Daoy (cell line): Measurements from ENCODE around the gene IQGAP1. TPM values are rescaled to one million over a fixed set of nuclear protein-coding genes. Genes with fewer than 3 reads are reported as not detected.
"Not testable (repeated sequence)": the region's sequence is repeated elsewhere in the genome, so short reads cannot be mapped to it uniquely, and the experiment has no call there.

Source experiments
- DNase-seq: peaks from one replicate; pipeline ENCODE4 v3.0.0-alpha.2; 2015; ENCODE audit warnings: low read depth
- total RNA-seq: library from RNA; depleted of rRNA; stranded (reverse); fragments of >200 nt; shearing (Covaris generic); gene quantifications from 2 replicates; pipeline ENCODE4 v1.2.3, GENCODE V29; 2014

Gene IQGAP1
- total RNA-seq, 1 experiment from 2014 or later, result 143 TPM

DNA sequence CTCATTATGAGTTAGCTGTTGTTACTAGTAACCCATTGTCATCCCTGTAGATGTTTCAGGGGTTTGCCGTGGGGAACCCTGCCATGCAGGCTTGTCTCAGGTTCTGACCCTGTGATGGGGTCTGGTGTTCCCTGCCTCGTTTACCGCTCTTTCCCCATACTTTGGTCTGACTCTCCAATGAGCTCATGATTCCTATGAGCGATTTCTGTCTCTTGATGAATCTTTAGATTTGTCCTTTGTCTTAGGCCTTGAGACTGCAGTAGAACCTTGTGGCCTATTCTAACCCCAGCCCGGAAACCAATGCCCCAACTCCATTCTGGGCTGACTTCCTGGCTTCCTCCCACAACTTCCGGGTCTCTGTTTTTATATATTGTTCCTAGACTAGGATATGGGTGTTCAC, 11.3 kb upstream of the IQGAP1 start:
- no peak for DNase-seq

DNA sequence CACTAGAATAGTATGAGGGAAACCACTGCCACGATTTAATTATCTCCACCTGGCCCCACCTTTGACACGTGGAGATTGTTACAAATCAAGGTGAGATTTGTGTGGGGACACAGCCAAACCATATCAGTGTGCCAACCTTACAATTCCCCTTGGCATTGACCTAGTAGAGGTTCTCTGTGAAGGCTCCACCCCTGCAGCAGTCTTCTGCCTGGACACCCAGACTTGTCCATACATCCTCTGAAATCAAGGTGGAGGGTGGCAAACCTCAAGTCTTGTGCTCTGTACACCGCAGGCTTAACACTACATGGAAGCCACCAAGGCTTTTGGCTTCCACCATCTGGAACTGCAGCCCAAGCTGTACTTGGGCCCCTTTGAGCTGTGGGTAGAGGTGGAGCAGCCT, 8.8 kb upstream of the IQGAP1 start:
- DNase-seq, result no peak

DNA sequence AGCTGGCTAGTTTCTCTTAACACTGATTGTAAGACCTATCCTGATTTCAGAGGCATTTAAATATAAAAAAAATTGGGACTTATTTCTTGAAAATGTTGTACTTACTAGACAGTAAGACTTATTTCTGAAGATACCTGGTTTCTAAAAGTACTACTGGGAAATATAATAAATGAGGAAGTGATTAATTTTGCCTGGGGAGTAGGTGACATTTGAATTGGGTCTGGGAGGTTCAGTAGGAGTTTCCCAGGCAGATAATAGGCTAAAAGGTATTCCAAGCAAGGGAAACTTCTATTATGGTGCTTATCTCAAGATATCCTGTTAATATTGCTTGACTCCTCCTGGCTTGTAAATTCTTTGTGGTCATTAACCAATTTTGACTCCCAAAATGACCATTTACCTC, 6.5 kb upstream of the IQGAP1 start:
- no peak for DNase-seq

DNA sequence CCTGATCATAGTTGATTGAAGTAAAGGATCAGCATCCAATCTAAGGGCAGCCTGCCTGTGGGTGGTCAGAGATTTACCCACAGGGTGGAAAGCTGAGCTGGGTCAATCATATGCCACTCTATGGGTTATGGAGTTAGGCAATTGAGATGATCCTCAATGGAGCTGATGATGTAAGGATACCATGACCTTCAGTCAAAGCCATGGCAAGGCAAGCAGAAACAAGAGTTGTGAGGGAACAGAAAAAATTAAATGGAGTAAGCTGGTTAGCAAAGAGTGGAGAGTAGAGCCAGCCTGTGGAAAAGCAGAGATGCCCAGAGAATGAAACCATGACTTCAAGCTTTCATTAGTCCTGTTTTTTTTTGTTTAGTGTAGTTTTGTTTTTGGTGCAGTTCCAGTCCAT, 5.7 kb upstream of the IQGAP1 start:
- DNase-seq, result no peak

DNA sequence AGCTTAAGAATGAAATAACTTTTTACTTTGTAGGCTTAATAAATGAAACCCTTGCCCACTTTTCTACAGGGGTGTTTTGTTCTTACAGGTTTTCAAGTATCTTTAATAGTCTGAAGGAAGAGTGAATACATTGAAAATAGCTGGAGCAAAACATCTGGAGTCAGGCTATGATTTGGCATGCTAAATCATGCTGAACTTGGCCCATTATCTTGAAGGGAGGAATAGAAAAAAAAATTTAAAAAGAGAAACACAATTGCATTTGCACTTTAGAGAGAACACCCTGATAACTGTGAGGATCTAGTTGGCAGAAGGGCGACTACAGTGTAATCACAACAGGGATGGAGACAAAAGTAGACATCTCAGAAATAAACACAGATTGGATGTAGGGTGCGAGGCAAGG, 1.8 kb upstream of the IQGAP1 start:
- no peak for DNase-seq

DNA sequence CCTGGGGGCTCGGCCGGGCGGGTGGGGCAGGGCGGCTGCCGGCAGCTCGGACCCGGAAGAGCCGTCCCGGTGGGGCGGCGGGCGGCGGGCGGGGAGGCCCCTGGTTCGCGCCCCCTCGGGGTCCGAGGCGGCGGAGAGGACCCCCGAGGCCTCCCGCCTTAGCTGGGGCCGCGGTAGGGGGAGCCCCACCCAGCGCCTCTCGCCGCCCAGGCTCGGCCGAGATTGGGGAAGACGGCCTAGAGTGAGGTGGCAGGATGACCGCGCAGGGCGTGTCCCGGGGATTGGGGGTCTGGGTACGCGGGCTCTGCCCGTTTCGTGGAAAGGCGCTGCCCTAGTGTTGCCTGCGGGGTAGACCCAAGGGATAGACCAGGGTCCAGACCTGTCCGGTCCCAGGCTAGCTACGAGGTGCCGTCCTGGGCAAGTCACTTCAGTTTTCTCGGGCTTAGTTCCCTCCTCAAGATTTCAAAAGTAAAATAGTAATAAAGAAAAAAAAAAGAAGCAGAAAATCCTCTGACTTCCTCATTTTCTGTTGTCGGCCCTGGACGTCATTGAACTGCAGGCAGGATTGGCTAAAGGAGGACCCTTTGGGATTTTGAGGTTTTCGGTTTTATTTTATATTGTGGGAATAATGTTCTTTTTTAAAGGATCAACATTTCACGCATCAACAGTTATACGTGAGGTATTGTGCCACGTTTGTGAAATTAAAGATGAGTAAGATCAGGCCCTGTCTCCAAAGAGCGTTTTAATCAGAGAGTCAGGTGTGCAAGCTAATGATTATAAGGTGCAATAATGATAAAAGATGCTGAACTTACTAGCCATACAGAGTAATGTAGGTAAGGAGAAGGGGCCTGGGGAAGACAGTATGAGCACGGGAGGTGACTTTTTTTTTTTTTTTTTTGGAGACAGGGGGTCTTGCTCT, 679 bp downstream of the IQGAP1 start:
- DNase-seq, result peak; percentile 74

DNA sequence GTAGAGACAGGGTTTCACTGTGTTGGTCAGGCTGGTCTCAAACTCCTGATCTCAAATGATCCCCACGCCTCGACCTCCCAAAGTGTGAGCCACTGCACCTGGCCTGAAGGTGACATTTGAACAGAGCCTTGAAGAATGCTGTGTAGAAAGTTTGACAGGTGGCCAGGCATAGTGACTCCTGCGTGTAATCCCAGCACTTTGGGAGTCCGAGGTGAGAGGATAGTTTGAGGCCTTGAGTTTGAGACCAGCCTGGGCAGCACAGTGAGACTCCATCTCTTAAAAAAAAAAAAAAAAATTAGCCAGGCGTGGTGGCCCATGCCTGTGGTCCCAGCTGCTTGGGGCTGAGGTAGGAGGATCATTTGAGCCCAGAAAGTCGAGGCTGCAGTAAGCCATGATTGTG, 1.5 kb downstream of the IQGAP1 start:
- DNase-seq, result no peak

DNA sequence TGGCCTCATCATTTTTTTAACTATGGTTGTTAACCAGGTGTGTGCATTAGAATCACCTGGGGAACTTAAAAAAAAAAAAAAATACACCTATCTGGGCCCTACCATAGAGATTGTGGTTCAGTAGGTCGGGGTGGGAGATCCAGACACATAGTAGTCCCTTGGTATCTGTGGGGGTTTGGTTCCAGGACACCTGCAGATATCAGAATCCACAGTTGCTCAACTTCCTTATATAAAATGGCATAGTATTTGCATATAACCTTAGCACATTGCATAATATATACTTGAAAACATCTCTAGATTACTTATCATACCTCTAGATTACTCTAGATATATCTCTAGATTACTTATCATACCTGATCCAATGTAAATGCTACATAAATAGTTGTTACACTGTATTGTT, 5.0 kb downstream of the IQGAP1 start:
- no peak for DNase-seq

DNA sequence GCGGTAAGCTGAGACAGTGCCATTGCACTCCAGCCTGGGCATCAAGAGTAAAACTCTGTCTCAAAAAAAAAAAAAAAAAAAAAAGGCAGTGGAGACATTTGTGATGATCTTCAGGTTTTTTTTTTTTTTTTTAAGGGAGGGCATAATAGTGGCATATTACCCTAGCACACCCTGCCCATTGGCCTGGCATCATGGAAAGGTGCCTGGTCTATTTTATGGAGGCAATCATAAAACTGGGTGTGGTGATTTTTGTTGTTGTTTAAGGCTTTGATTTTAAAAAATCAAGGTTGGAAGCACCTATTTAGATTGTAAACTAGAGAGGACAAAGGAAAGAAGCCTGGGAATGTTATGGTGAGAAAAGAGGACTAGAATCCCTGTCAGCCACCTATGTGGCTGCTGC, 6.0 kb downstream of the IQGAP1 start:
- no peak for DNase-seq

DNA sequence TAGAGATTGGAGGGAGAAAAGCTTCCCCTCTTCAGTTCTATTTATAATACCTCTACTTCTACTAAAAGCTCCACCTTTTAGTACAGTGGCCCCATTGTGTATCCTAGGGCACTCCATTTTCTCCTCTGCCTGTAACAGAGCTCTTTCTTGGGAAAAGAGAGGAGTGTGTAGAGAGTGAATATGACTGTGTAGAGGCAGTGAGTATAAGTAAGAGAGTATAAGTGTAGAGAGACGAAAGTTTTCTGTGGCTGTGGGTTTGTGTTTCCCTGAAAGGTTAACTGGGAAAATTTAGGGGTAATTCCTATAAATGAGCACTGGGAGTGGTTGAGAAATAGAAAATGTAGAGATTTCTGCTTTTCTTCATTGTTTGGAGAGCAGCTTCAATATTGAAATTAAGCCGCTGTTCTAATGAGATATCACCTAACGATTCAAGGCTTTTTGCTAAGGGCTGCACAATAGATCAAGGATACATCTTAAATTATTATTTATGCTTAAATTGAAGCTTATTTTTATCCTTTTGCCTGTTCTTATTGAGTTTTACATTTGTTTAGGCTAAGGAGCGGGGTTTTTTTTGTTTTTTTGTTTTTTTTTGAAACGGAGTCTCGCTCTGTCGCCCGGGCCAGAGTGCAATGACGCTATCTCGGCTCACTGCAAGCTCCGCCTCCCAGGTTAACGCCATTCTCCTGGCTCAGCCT, 6.9 kb downstream of the IQGAP1 start:
- DNase-seq, result no peak

DNA sequence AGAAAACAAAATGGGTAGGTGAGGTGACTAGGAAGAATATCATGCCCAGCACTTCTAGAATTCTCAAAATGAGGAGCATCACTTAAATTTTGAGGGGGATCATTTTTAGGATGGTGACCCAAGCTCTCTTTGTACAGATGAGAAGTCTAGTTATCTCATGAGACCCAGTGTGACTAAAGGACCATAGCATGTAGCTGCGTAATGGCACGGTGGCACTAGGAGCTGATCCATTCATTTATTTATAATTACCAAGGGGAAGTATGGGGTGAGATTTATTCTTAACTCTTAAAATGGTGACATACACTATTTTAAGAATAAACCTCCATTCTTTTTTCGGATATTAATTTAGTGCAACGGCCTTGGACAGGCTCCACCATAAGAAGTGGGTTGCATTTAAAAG, 8.3 kb downstream of the IQGAP1 start:
- no peak for DNase-seq

DNA sequence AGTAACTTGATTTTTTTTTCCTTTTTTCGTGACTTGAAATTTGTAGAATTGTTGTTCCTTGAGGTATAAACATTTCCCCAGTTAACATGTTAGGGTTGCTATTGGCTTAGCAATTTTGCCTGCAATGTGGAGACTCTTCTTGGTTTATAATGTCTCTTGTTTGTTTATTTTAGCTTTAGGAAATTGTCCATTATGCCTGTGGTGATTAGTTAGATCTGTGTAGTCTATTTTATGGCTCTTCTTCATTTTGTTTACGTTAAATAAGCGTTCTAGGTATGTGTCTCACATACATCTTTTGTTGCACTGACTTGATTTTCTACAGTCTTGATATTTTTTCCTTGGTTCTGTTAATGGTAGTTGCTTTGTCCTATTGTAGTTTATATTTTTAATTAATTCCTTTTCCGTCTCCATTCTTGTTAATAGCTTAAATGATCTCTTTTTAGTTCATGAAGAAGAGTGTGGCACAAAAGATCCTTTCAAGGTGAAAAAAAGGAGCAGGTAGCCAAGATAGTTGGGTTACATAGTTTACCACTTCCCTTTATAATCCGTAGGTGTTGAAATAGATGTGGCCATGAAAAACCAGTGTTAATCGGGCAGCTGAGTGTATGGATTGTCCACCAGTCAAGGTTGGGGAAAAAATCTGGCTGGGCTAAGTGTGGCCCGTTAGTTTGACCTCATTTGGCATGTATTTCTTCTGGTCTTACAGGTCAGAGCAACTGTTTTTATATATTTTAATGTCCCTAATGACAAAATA, 12.1 kb downstream of the IQGAP1 start:
- DNase-seq, result peak; percentile 24

DNA sequence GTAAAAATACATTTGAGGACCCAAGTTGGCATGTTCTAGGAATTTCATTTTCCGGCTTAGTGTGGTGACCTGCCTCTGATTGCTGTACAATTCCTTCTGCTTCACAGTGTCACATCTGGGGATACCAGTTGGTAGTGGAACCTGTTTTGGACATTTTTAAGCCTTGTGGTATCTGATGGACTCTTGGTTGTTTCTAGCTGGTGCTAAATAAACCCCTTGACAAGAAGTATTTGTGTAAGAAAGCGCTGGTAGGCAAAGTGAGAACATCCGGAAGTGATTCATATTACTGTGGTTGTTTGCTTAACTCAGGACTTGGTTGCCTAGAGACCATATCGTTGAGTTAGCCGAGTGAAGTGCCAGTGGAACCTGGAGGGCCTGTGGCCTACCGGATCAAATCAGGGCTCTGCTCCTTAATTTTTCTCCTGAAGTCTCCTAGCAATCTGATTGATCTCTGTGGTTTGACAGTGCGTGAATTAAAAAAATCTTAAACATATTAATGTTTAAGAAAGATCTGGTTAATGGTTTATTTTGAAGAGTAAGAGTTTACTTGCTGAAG, 12.8 kb downstream of the IQGAP1 start:
- DNase-seq, result peak; percentile 91

DNA sequence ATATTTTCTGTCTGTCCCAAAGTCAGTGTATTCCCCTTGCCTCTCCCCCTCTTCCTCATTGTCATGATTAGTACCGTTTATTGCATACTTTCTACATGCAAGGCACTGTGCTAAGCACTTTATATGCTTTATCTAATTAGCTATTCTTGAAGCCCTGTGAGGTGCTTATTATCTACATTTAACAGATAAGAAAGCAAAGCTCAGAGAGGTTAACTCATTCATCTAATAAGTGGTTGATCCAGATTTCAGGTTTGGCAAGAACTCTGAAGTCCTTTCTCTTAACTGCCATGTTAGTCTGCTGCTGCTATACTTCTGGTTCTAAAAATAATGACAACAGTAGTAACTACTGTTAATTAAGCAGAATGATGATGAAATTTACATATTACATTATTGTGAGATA, 13.5 kb downstream of the IQGAP1 start:
- no peak for DNase-seq

DNA sequence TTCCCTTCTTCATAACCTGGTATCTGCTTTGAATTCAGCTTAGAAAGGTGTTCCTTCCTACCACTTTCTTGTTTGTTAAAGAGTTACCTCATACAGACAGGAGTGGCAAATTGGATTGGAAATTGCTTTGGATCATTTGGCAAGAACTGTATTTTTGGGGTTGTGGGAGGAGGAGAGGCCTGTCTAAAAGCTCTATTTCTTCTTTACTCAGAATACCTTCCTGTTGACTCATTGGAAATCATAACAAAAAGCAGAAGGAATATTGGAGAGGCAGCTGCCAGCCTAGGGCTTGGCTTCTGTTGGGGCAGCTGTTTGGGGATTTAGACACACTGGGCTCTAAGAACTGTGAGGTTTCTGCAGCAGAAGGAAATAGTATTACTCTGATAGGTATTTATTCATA, 14.2 kb downstream of the IQGAP1 start:
- peak; percentile 84 for DNase-seq

DNA sequence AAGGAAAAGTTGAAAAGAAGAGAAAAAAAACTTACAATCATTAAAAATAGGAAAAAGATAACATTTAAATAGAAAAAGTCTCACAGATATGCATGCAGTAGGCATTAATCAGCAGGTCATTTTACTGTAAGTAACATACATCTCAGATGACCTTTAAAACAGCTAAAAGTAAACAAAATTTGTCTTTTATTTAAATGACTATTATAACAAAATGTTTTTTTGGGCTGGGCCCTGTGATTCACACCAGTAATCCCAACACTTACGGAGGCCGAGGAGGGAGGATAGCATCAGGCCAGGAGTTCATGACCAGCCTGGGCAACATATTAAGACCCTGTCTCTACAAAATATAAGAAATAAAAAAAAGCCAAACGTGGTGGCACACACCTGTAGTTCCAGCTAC, 14.7 kb downstream of the IQGAP1 start:
- DNase-seq, result no peak

DNA sequence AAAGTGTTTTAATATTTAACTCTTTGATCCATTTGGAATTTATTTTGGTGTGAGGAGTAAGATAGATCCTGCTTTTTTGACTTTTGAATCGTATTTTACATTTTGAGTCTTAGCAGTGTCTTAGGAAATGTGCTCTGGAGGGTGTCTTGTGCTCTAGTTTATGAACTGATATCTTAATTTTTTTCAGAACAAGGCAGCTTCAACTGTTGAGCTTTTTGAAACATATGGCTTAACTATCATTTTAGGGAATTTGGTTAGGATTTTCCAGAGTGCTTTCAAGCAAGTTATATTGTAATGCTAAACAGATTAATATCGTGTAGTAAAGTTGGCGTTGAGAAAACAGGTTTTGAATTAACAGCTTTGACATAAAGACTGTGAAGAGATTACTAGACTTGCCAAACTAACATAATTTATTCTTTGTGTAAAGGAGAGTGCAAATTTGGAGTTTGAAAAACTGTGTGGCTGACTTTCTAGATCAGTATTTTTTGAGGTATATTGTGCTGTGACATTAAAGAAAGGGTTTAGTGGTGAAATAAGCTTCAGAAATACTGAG, 17.1 kb downstream of the IQGAP1 start:
- DNase-seq, result no peak

DNA sequence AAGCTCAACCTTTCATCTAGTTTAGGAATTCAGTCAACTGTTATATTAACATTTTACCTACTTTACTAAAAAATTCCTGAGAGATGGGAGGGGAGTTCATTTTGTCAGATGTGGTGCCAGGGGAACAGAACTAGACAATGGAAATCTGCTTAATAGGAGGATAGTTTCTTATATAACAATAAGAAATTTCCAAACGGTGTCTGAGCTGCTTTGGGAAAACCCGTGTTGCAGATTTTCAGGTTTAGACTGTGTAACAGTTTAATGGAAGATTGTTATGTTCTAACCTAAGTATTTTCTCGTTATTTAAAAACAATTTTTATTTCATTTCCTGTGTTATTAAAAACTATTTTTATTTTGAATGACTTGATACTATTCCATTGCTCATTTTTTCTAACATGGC, 19.3 kb downstream of the IQGAP1 start:
- DNase-seq, result no peak

DNA sequence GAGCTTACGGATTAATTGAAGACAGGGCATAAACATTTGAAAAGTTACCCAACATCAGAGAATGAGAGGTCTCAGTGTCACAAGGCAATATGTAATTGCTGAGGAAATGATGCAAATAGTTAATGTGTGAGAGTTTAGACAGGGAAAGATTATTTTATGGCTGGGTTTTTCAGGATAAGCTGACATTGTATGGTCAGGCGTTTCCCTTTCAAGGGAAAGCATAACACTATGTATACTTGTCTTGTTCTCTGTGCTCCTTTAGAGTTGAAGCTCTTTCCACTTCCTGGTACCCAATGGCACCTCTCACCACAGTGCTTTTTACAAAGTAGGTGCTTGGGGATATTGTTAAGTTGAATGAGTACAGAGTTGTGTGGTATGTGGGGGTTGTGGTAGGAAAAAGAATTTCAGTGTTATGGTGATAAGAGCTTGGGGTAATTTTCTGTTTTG, 19.9 kb downstream of the IQGAP1 start:
- no peak for DNase-seq

DNA sequence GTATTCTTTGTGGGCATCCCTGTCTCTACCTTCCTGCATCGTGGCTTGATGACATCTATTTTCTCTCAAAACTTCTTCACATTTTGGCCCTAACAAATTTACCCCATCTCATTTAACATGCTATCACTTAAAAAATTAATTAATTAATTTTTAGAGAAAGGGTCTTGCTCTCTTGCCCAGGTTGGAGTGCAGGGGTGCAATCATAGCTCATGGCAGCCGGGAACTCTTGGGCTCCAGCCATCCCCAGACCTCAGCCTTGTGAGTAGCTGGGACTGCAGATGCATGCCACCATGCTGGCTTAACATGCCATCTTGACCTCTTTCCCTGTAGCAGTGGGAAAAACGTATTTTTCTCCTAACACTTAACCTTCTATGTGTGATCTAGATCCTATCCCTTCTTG, 20.6 kb downstream of the IQGAP1 start:
- no peak for DNase-seq

DNA sequence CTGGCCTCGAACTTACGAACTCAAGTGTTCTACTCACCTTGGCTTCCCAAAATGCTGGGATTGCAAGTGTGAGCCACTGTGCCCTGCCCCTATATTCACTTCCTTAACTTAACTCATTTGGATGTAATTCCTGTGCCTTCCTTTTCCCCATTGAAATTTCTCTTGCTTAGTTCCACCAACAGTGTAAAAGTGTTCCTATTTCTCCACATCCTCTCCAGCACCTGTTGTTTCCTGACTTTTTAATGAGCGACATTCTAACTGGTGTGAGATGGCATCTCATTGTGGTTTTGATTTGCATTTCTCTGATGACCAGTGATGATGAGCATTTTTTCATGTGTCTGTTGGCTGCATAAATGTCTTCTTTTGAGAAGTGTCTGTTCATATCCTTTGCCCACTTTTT, 21.5 kb downstream of the IQGAP1 start:
- DNase-seq, result not testable (repeated sequence)

DNA sequence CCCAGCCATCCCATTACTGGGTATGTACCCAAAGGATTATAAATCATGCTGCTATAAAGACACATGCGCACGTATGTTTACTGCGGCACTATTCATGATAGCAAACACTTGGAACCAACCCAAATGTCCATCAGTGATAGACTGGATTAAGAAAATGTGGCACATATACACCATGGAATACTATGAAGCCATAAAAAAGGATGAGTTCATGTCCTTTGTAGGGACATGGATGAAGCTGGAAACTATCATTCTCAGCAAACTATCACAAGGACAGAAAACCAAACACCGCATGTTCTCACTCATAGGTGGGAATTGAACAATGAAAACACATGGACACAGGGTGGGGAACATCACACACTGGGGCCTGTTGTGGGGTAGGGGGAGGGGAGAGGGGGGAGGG, 22.3 kb downstream of the IQGAP1 start:
- not testable (repeated sequence) for DNase-seq
